ENCODE results near the gene DDIAS.

DNA sequence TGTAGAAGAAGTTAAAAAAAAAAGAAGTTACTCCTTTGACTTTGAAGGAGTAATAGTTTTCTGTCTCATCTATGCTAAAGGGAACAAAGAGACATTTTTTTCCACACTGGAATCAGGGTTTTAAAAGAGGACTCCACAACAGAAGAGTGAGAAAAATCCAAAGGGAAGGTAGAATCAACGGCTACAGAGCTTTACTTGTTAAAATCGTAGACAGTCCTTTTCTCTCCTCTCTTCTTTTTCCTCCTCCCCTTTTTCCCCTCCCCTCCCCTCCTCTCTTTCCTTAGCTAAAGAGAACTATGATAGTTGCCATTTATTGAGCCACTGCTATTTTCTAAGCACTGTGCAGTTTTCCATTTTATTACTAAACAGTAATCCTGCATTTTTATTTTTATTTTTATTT, 29.2 kb downstream of the DDIAS start:
- TF ChIP-seq, protein P1, sequence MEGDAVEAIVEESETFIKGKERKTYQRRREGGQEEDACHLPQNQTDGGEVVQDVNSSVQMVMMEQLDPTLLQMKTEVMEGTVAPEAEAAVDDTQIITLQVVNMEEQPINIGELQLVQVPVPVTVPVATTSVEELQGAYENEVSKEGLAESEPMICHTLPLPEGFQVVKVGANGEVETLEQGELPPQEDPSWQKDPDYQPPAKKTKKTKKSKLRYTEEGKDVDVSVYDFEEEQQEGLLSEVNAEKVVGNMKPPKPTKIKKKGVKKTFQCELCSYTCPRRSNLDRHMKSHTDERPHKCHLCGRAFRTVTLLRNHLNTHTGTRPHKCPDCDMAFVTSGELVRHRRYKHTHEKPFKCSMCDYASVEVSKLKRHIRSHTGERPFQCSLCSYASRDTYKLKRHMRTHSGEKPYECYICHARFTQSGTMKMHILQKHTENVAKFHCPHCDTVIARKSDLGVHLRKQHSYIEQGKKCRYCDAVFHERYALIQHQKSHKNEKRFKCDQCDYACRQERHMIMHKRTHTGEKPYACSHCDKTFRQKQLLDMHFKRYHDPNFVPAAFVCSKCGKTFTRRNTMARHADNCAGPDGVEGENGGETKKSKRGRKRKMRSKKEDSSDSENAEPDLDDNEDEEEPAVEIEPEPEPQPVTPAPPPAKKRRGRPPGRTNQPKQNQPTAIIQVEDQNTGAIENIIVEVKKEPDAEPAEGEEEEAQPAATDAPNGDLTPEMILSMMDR (IDR thresholded peaks at IDR 0.05): no peak
- no peak for TF ChIP-seq POLR2A (IDR thresholded peaks at IDR 0.05)

Data from uterus (tissue), 2 donors.